Prostate gland (tissue), 2 donors: ENCODE measurements around the gene NTRK2.

Experiments
- CTCF ChIP-seq, 4 experiments: fragments of 200-600 bp in 2 of 4; fragments of 450-650 bp in 2 of 4; sonication (generic) in 2 of 4; IDR thresholded peaks; 1 replicate in 3 of 4; 2 replicates in 1 of 4; pipeline ENCODE4 v1.5.1; 2016 to 2019; ENCODE audit warnings: antibody characterized with exemption in 4 of 4, mild to moderate bottlenecking in 2 of 4, moderate library complexity in 2 of 4
- POLR2A ChIP-seq: fragments of 450-650 bp; IDR thresholded peaks from one replicate; pipeline ENCODE4 v1.6.1; 2016; ENCODE audit warnings: antibody characterized with exemption, mild to moderate bottlenecking
- POLR2AphosphoS5 ChIP-seq: sonication (generic); formaldehyde crosslinking; IDR thresholded peaks from one replicate; pipeline ENCODE4 v1.6.1; 2017; ENCODE audit warnings: antibody characterized with exemption

GRCh38 chr9:84686068-84686467 lies 16.5 kb downstream of the NTRK2 start:
- TF ChIP-seq POLR2A (no peak), CTCF (IDR thresholded peaks at IDR 0.05) (no peak), POLR2AphosphoS5 (no peak)
